HK-2 (cell line): Measurements from ENCODE around the gene ASGR2.
"Not testable (repeated sequence)": the region's sequence is repeated elsewhere in the genome, so short reads cannot be mapped to it uniquely, and the experiment has no call there.

Experiments used
- DNase-seq: peaks from one replicate; pipeline ENCODE4 v3.0.0-alpha.2; 2018; ENCODE audit not compliant: unreplicated experiment

ASGR2 gene

GRCh38 chr17:7124923-7125322 is 10.3 kb upstream of the ASGR2 start:
- DNase-seq = no peak

GRCh38 chr17:7123844-7124243 is 9.2 kb upstream of the ASGR2 start:
- no peak for DNase-seq

- no peak for DNase-seq
These were observed 7.8 kb upstream of the ASGR2 start for GRCh38 chr17:7122381-7122780.

GRCh38 chr17:7120635-7121034 is 6.0 kb upstream of the ASGR2 start:
- DNase-seq = not testable (repeated sequence)

- no peak for DNase-seq
These were observed 5.5 kb upstream of the ASGR2 start for GRCh38 chr17:7120123-7120522.

GRCh38 chr17:7119314-7119713 is 4.7 kb upstream of the ASGR2 start:
- no peak for DNase-seq

GRCh38 chr17:7114875-7115614 is 423 bp upstream of the ASGR2 start:
- DNase-seq = no peak

- DNase-seq = no peak
These were observed 1.1 kb downstream of the ASGR2 start for GRCh38 chr17:7113273-7114071.

- no peak for DNase-seq
These were observed 2.0 kb downstream of the ASGR2 start for GRCh38 chr17:7112510-7113108.

GRCh38 chr17:7111784-7112509 is 2.7 kb downstream of the ASGR2 start:
- no peak for DNase-seq

- no peak for DNase-seq
These were observed 3.9 kb downstream of the ASGR2 start for GRCh38 chr17:7110617-7111306.

- no peak for DNase-seq
These were observed 4.9 kb downstream of the ASGR2 start for GRCh38 chr17:7109461-7110322.

GRCh38 chr17:7108981-7109380 is 5.6 kb downstream of the ASGR2 start:
- DNase-seq = no peak

- DNase-seq = no peak
These were observed 6.1 kb downstream of the ASGR2 start for GRCh38 chr17:7108560-7108925.

- no peak for DNase-seq
These were observed 6.6 kb downstream of the ASGR2 start for GRCh38 chr17:7107795-7108559.

GRCh38 chr17:7107012-7107754 is 7.4 kb downstream of the ASGR2 start:
- no peak for DNase-seq

- no peak for DNase-seq
These were observed 12.2 kb downstream of the ASGR2 start for GRCh38 chr17:7102421-7102820.

GRCh38 chr17:7101531-7101930 is 13.1 kb downstream of the ASGR2 start:
- no peak for DNase-seq
